ENCODE results near the gene NR2E1.

The NR2E1 gene

GRCh38 chr6:108165714-108166663 is at the start of gene NR2E1:
Gene NR2E1, plus strand, starts transcription at chr6:108166022. Its CDS starts 744 bp downstream, at chr6:108166766.
- DNase-seq = no peak

DNA sequence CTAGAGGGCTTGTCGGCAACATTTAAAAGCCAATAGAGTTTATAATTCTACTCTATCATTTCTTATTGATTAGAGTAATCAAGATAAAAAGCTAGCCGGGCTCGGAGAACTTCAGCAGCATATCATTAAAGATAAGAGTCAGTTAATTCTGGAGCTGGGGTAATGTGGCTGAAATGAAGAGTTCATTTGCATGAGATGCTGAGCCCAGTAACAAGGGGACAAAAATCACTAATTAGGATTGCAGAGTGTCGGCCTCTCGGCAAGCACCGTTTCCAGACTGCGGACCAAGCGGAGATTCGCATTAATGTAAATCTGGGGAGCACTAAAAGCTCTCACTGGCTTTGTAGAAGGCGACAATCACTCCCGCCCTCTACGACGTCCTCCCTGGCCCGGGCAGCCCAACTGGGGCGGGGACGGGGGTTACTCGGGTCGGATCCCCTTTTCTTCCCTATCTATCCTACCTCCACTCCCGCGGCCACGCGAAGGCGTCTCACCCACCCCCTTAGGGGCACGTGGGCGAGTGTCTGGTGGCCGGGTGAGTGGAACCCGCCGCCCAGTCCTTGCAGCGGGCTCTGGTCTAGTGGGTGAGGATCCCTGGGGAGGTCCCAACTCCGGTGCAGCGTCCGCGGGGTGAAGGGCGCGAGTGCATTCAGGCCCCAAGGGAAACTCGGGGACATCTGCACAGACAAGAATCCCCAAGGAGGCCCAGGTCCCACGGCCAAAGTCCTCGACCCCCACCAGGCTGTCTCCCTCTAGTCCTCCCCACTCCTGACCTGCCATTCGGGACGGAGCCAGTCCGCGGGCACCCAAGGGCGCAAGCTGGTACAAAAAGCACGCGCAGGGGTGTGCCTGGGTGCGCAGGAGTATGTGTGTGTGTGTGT is 49.0 kb upstream of the NR2E1 start:
- DNase-seq = no peak

DNA sequence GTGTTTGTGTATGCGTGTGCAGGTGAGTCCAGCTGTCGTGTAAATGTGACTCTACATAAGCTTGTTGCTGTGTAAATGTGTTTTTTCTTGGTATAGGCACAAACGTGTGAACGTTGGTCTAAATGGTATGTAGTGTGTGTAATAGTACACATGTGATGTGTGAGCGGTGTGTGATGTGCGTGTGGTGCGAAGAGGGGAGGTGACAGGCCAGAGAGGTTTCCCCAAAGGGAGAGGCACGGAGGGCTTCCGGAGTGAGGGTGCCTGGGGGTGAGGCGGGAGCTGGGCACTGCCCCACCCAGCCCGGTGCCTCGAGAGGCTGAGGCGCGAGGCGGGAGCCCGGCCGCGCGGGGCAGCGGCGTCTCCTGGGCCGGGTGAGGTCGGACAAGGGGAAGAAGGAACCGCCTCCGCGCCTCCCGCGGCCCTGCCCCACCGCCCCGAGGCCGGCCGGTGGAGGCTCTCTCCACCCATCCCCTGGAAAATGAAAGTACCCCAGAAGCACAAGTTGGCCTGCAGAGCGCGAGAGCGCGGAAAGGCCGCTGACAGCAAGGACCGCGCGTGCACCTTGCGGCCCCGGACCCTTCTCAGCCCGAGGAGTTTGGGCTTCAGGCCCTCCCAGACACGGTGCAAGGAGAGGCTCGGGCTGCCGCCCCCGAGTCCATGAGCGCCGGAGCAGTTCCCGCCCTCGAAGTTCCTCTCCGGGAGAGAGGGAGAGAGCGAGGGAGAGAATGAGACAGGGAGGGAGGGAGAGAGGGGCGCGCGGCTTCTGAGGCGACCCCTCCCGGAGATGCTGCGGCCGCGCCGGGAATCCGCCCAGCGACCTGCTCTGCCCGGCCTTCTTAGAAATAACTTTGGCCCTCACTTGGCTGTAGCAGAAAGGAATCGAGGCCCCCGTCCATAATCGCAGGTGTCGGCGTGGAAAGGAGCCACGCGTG is 48.1 kb upstream of the NR2E1 start:
- peak; percentile 13 for DNase-seq

- no peak for DNase-seq
These were observed 47.5 kb upstream of the NR2E1 start for GRCh38 chr6:108118359-108118724.

DNA sequence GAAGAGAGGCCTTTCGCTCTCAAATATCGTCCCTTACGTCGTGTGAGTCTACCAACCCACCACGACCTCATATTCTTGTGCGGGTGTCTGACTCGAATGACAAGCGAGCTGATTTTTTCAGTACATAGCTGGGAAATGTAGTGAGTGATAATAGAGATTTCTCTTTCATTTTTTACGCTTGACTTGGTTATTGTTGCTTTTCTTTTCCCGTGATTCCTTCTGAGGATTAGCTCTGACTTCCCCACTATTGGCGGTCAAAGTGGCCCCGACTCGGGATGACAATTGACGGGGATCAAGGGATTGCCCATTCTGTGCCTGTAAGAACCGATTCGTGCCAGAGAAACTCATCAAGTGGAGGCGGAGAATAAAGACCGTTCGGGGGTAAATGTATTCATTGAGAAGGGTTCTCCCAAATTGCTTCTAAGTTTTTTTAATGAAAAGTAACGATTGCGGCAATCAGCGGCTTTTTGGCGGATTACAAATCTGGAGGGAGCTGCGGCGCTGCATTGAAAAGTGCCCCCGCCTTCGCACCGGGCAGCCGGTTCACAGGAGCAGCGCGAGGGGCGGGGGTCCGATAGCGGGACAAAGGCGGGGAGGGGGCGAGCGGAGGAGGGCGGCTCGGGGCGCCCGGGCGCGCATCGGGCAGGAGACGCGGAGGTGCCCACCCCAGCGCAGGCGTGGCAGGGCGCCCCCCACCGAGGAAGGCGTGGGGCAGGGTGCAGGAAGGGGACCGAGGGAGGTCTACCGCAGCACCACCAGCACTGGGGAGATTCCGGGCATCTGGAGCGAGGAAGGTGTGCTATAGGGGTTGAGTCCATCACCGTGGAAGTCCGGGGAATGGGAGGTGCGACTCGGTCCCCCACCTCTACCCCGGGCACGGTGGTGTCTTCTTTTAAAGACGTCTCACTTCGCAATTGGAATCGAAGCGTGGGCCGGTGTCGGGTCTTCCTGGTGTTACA is 46.7 kb upstream of the NR2E1 start:
- no peak for DNase-seq

GRCh38 chr6:108119769-108120141 is 46.1 kb upstream of the NR2E1 start:
- DNase-seq = no peak

- DNase-seq = no peak
These were observed 45.5 kb upstream of the NR2E1 start for GRCh38 chr6:108120311-108120710.

DNA sequence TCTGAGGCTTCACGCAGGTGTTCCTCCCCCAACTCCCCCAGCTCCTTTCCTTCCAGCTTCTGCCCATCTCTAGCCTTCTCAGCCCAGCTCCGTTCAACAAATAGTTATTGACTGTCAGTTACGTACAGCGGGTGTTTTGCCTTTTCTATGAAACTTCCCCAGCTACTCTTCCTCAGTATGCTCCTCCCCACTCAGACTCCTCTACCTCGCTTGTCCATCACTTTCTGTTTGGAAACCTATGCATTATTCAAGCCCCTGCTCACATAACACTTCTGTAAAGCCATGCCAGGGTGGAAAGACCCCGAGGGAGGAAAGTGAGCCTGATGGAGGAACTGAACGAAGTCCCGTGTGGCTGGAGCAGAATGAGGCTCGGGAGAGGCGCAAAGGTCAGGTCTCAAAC is 44.2 kb upstream of the NR2E1 start:
- no peak for DNase-seq

DNA sequence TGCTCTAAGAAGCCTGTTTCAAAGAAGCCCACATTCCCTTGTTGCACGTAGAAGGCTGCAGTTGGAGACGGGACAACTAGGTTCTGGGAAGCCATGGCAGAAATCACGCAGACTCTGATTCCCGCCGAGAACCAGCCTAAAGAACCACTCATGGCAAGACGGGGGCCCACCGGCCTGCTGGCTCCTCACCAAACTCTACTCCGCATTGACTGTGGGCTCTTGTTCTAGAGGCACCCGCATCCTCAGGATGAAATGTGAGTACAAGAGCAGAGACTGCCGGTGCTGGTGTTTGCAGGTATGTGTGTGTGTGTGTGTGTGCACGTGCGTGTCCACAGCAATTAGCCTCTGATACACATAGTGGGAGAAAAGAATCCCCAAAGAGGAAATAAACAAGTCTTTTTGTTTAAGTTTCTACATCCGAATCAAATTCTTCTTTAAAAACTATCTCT is 42.3 kb upstream of the NR2E1 start:
- DNase-seq = no peak

DNA sequence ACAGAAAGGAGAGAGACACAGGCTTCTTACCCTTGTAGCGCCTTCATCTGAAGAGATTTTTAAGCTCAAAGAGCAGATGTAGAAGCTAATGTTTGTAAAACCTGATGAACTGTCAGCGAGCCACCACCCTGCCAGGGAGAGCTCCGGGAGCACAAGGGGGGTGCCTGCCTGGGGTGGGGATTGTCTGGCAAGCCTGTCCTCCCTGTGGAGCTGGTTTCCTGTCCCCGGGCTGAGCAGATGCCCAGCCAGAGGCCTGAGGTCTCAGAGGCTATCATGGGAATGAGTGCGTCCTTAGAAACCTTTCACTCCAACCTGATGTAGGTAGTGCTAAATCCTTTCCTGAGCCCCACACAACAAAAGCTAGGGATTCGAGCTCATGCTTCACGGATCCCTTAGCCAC is 41.9 kb upstream of the NR2E1 start:
- DNase-seq = no peak

- no peak for DNase-seq
These were observed 38.8 kb upstream of the NR2E1 start for GRCh38 chr6:108127056-108127455.

GRCh38 chr6:108127826-108128225 is 38.0 kb upstream of the NR2E1 start:
- no peak for DNase-seq

DNA sequence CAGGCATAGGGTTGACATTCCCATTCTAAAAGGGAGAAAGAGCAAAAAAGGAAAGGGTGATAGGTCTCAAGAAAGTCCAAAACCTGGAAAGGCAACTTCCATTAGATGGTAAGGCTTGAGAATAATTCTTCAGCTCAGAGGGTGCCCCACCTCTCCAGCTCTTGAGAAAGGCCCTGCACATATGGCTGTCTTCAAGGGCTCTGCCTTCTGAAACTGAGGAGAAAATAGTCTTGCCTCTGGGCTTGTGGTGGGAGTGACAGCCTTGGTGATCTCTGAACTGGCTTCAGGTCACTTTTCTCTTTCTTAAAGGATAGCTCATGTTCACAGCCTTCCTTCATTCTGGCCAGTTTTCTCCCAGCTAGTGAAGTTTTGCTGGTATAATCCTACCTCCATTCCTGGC is 35.6 kb upstream of the NR2E1 start:
- DNase-seq = no peak

DNA sequence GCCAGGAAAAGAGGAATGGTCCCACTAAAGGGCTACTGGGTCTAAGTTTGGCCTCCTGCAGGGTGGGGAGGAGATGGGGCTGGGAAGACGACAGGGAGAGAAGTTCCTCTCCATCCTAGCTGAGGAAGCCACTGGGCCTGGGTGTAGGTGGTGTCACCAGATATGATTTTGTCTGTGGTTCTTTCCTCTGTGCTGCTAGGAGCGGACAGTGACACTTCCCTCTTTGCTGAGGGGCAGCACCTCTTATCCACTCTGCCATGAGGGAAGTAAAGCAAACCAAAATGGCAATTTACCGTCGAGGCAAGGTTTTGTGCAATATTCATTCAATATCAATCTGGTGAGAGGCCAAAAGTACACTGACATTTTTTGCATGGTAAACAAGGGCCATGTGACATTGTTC is 33.0 kb upstream of the NR2E1 start:
- no peak for DNase-seq

GRCh38 chr6:108133594-108134179 is 32.1 kb upstream of the NR2E1 start:
- DNase-seq = no peak

GRCh38 chr6:108134213-108134970 is 31.4 kb upstream of the NR2E1 start:
- DNase-seq = no peak

- DNase-seq = no peak
These were observed 23.6 kb upstream of the NR2E1 start for GRCh38 chr6:108142240-108142639.

DNA sequence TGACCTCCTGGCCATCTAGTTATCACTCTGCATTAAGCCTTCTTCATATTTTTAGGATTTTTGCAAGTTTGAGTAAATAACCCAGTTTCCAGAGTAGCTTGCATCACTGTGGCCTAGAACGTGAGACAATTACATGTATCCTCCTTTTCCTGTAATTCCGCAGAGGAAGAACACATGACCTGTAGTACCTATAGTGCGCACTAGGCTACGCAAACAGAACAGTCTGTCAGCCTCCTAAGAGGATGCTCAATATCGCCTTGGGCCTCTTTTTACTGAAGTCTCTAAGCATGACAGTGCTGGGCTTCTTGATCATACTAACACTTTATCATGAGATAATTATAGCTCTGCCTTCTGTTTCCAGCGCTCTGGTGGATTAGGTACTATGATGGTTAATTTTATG is 20.2 kb upstream of the NR2E1 start:
- DNase-seq = no peak

GRCh38 chr6:108152446-108152845 is 13.4 kb upstream of the NR2E1 start:
- no peak for DNase-seq
